HG02885 (cell line): ENCODE measurements around the gene ENGASE.

Source experiments
- ATAC-seq: cut with Tn5 transposase; IDR thresholded peaks from one replicate; pipeline ENCODE4 v1.9.1; 2021; ENCODE audit warnings: mild to moderate bottlenecking; ENCODE audit not compliant: unreplicated experiment, poor library complexity

The ENGASE gene

GRCh38 chr17:79131701-79132100, 57.1 kb downstream of the ENGASE start:
- ATAC-seq: no peak

GRCh38 chr17:79132271-79133064, 57.8 kb downstream of the ENGASE start:
- ATAC-seq: no peak

DNA sequence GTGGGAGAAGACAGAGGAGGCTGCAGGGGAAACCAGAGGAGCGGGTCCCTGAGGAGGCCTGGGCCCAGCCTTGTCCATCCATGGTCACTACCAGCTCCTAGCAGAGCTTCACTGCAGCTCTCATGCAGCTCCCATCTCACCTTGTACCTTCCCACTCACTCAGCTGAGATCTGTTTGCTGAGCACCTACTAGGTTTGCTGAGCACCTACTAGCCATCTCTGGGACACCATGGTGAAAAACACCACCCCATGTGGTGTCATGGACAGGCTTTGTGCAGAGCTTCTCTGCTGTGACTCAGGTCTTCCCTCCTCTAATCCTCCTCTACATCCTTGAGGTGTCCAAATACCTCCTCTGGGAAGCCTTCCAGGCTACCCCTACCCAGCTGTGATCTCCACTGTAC, 58.6 kb downstream of the ENGASE start:
- no peak for ATAC-seq

- no peak for ATAC-seq
Observed at GRCh38 chr17:79133985-79134384, 59.4 kb downstream of the ENGASE start.

GRCh38 chr17:79135011-79135410, 60.4 kb downstream of the ENGASE start:
- no peak for ATAC-seq

DNA sequence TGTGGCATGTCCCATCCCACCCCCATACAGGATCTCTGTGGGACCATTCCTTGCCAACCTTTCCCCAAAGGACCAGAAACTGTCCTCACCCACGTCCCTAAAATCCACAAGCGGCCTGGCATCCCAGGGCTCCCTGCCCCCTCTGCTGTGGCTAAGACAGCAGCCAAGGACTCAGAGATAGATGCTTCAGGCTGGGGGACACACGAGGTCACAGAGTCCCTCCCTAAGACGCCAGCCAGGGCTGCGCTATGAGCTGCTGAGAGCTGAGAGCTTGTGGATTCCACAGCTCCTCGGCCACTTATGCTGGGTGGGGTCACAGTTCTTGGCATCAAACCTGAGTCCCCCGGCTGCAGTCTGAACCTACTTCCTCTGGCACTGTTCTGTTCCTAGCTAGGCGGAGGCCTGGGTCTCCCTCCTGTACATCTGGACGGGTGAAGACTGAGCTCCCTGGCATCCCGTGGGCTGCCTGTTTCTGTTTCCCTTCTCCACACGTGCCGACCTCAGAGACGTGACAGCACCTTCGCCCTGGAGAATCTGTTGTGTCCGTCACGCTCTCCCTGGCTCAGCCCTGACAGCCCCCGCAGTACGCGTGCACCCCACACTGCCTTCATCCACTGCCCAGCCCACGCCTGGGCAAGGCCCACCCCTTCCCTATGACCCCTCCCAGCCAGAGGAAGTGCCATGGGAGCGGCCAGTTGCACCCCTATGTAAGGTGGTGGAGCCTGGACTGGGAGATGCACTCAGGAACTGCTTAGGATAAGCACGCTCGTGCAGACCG, 61.2 kb downstream of the ENGASE start:
- no peak for ATAC-seq
